AG04450 (cell line): ENCODE results near the gene ABTB2. TPM values are rescaled to one million over a fixed set of nuclear protein-coding genes. Genes with fewer than 3 reads are reported as not detected.

Experiments
- CTCF ChIA-PET: fragments of 300-600, 350-600 bp; formaldehyde crosslinking; extraction: SDS; loops from one replicate; lab custom pipeline; 2022; ENCODE audit warnings: antibody characterized with exemption, inconsistent platforms; lab: Charles Lee
- POLR2A ChIA-PET: fragments of 350-600 bp; formaldehyde crosslinking; extraction: SDS; loops from one replicate; lab custom pipeline; 2021; ENCODE audit warnings: antibody characterized with exemption, inconsistent platforms; lab: Yijun Ruan, JAX
- DNase-seq: peaks from one replicate; pipeline ENCODE4 v3.0.0-alpha.2; 2011; ENCODE audit warnings: low read depth, low spot score
- H3K27ac ChIP-seq: one replicate; pipeline ENCODE4 v1.5.1; 2012; ENCODE audit warnings: low read depth, low read length, control low read depth
- H3K27me3 ChIP-seq: one replicate; pipeline ENCODE4 v1.6.0; 2012; ENCODE audit warnings: low read length; ENCODE audit not compliant: control insufficient read depth, insufficient read depth
- H3K4me3 ChIP-seq: 2 replicates; pipeline ENCODE4 v1.5.1; 2011; ENCODE audit warnings: mild to moderate bottlenecking, low read depth, low read length, control low read depth
- H3K9me3 ChIP-seq: 2 replicates; pipeline ENCODE4 v1.5.1; 2012; ENCODE audit warnings: low read length; ENCODE audit not compliant: control insufficient read depth, insufficient read depth
- CTCF ChIP-seq: IDR thresholded peaks from 2 replicates; pipeline ENCODE4 v1.5.1; 2011; ENCODE audit warnings: low read depth, low read length, control low read depth, inconsistent platforms
- polyA plus RNA-seq: library from polyadenylated mRNA; depleted of rRNA; stranded (reverse); fragments of >200 nt; gene quantifications from 2 replicates; pipeline ENCODE4 v1.2.3, GENCODE V29; 2011

The ABTB2 gene
- polyA plus RNA-seq, 1 experiment = 0.43 TPM

- Histone ChIP-seq H3K27me3 (peaks cover 20% of the 10 kb centered on the region), H3K4me3 (no peak overlapping the region), H3K27ac (no peak overlapping the region), H3K9me3 (no peaks in the 10 kb centered on the region)
- TF ChIP-seq CTCF = no peak
- ChIA-PET POLR2A (no interaction called here), CTCF (no interaction called here)
- DNase-seq = no peak
Measured at GRCh38 chr11:34328632-34328910, 29.2 kb downstream of the ABTB2 start.

- H3K9me3 ChIP-seq = no peaks in the 10 kb centered on the region
- TF ChIP-seq CTCF = no peak
- no peak for DNase-seq
- no peak overlapping the region for H3K27ac ChIP-seq
- peaks cover 20% of the 10 kb centered on the region for H3K27me3 ChIP-seq
- CTCF ChIA-PET = no interaction called here
- POLR2A ChIA-PET = no interaction called here
- H3K4me3 ChIP-seq = no peak overlapping the region
Measured at GRCh38 chr11:34327804-34328631, 29.8 kb downstream of the ABTB2 start.

GRCh38 chr11:34324466-34324865 lies 33.3 kb downstream of the ABTB2 start:
- TF ChIP-seq CTCF = no peak
- POLR2A ChIA-PET = no interaction called here

GRCh38 chr11:34323601-34324000 lies 34.2 kb downstream of the ABTB2 start:
- Histone ChIP-seq H3K4me3 (no peak overlapping the region), H3K27ac (no peak overlapping the region), H3K9me3 (no peaks in the 10 kb centered on the region), H3K27me3 (peaks cover 16% of the 10 kb centered on the region)
- no peak for DNase-seq
- ChIA-PET POLR2A (no interaction called here), CTCF (no interaction called here)
- TF ChIP-seq CTCF = no peak

More at GRCh38 chr11:34324466-34324865, 33.3 kb downstream of the ABTB2 start:
- no peaks in the 10 kb centered on the region for H3K9me3 ChIP-seq
- CTCF ChIA-PET = no interaction called here
- DNase-seq = no peak
- peaks cover 21% of the 10 kb centered on the region for H3K27me3 ChIP-seq
- no peak overlapping the region for H3K4me3 ChIP-seq
- no peak overlapping the region for H3K27ac ChIP-seq
